Omental fat pad (tissue), 4 donors: ENCODE data around the gene PEPD. TPM values are rescaled to one million over a fixed set of nuclear protein-coding genes. Genes with fewer than 3 reads are reported as not detected.
"Not testable (repeated sequence)": the region's sequence is repeated elsewhere in the genome, so short reads cannot be mapped to it uniquely, and the experiment has no call there.

ENCODE experiments used
- ATAC-seq: fragments of 150-250 bp; one replicate; pipeline ENCODE4 v1.9.1; 2016; ENCODE audit warnings: mild to moderate bottlenecking, moderate library complexity; ENCODE audit not compliant: low FRiP score
- DNase-seq: peaks from one replicate; pipeline ENCODE4 v3.0.0-alpha.2; 2019; ENCODE audit warnings: low spot score
- total RNA-seq, 4 donors: library from RNA; depleted of rRNA; stranded (reverse); fragments of >200 nt; gene quantifications; one replicate each; pipeline ENCODE4 v1.1.0, GENCODE V29; 2016
- TF ChIP-seq, protein P1 (sequence below), 3 donors: fragments of 450-650 bp; IDR thresholded peaks; one replicate each; pipeline ENCODE4 v1.5.1; 2016 to 2017; ENCODE audit warnings: antibody characterized with exemption in 3 of 3, mild to moderate bottlenecking in 3 of 3, moderate library complexity in 2 of 3

The PEPD gene
- total RNA-seq, 4 donors from 2014 or later: 78.9 to 99.3 (median 89.8) TPM

DNA sequence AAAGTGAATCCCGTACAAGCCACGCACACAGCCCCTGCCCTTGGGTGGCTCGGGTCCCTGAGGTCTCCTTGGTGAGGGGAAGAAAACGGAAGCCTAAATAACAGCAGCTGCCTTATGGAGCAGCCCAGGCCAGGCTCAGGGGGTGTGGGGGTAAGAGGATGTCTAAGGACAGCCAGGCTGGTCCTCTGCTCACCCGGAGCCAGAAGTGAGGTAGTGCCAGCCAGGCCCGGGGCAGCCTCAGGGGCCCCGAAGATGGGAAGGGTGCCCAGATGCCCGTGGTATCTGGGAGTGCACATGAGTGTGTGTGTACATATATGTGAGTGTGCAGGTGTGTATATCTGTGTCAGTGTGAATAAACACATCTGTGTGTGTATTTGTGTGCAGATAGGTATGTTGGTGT is 38.4 kb upstream of the PEPD start:
- ATAC-seq (no peak), DNase-seq (no peak)
- TF ChIP-seq, protein P1, sequence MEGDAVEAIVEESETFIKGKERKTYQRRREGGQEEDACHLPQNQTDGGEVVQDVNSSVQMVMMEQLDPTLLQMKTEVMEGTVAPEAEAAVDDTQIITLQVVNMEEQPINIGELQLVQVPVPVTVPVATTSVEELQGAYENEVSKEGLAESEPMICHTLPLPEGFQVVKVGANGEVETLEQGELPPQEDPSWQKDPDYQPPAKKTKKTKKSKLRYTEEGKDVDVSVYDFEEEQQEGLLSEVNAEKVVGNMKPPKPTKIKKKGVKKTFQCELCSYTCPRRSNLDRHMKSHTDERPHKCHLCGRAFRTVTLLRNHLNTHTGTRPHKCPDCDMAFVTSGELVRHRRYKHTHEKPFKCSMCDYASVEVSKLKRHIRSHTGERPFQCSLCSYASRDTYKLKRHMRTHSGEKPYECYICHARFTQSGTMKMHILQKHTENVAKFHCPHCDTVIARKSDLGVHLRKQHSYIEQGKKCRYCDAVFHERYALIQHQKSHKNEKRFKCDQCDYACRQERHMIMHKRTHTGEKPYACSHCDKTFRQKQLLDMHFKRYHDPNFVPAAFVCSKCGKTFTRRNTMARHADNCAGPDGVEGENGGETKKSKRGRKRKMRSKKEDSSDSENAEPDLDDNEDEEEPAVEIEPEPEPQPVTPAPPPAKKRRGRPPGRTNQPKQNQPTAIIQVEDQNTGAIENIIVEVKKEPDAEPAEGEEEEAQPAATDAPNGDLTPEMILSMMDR (IDR thresholded peaks at IDR 0.05): no peak

DNA sequence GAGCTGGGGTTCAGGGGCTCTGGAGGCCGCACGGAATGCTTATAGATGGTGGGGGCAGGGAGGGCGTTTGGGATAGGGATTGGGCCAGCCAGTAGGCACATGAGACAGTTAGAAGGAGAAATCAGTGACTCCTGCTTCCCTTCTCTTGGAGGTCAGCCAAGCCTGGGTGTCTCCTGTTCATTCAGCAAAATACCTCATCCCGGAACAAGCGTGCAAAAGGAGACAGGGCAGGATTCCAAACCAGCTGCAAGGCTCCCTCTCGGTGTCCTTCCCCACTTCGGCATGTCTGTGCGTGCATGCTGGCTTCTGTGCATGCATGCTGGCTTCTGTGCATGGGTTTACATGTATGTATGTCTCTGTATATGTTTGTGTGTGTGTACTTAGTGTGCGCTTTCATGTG is 37.3 kb upstream of the PEPD start:
- no peak for DNase-seq
- ATAC-seq: no peak
- TF ChIP-seq, protein P1 (IDR thresholded peaks at IDR 0.05): no peak

DNA sequence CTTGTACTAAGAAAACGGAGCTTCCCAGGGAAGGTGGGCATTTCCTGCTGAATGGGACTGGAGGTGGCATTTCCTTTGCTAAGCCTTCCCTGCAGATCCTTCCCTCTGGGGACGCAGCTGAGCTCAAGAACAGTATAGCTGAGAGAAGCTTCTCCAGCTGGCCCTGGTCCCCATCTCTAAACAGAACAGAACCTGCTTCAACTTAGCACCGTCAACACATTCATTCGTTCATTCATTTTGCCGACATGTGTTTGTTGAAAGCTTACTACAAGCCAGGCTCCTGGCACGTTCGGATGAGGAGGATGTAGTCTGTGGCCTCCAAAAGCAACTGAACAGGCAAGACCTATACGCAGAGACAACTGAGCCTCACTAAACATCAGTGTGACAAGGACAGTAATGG is 36.6 kb upstream of the PEPD start:
- ATAC-seq: no peak
- TF ChIP-seq, protein P1 (IDR thresholded peaks at IDR 0.05): no peak
- no peak for DNase-seq

DNA sequence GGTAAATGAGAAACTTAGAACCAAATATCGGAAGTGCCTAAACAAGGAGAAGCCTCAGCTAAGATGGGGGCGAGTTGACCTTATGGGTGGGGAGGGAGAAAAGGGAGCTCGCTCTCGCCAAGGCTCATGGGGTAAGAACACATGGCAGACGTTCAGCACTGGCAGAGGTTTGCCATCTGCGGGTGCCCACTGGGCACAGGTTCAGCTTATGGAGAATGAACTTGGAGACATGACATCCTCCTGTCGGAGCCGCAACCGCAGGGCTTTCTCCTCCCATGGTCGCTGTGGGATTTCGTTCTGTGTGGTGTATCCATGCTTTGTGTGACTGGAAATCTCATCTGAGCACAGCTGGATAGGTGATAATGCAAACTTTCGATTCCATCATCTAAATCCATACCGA is 36.1 kb upstream of the PEPD start:
- DNase-seq: no peak
- no peak for ATAC-seq
- TF ChIP-seq, protein P1 (IDR thresholded peaks at IDR 0.05): no peak

DNA sequence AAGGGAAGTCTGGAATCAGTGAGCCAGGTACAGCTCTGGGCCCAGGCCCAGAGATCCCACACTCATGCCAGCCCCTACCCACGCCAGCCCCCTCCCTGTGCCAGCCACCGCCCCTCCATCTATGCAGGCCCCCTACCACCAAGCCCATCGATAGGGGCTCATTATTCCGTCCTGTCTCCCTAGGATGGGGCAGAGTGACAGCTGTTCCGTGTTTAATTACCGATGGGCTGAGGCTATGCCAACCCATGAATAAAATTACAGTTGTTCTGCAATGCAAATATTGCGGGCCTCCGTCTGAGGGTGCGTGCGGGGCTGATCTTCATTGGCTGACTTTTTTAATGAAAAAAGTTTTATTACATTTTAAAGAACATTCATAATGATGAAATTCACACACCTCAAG is 35.6 kb upstream of the PEPD start:
- ATAC-seq (no peak), DNase-seq (no peak)
- TF ChIP-seq, protein P1 (IDR thresholded peaks at IDR 0.05): no peak

DNA sequence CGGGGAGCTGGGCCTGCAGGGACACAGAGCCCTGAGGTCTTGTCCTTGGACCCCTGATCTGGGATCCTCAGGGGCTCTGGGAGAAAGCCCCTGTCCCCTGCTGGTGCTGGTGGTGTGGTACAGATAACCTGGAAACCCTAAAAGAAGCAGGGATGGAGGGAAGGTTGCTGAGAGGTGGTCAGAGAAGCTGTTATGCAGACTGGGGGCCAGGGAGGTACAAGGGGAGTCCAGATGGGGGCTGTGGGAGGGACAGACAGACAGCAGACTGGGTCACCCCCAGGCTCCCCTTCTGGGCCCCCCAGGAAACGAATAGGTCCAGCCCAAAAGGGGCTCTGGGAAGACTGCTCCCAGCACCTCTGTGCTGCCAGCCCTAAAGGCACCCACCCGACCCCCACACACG is 34.7 kb upstream of the PEPD start:
- DNase-seq: no peak
- TF ChIP-seq, protein P1 (IDR thresholded peaks at IDR 0.05): no peak
- ATAC-seq: no peak

DNA sequence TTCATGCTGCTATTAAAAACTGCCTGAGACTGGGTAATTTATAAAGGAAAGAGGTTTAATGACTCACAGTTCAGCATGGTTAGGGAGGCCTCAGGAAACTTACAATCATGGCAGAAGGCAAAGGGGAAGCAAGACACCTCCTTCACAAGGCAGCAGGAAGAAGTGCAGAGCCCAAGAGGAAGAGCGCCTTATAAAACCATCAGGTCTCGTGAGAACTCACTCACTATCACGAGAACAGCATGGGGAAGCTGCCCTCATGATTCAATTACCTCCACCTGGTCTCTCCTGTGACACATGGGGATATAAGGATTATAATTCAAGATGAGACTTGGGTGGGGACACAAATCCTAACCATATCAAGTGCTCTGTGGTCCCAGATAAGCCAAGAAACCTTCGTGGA is 34.1 kb upstream of the PEPD start:
- not testable (repeated sequence) for DNase-seq, ATAC-seq

DNA sequence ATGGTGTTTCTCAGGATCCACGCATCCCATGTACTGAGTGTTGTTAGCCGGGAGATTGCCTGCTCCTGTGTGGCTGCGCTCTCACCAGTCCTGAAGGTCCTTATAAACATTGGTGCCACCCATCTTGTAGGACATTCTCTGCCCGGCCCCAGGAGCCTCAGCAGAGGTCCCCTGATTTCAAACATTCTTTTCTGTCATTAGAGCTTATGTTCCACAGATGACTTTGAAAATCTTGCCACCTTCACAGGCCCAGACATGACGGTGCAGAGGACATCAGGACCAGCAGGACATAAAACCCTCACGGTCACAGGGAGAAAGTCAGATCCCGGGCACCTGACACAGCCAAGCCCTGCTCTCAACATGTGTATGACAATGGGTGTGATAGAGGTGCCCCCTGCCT is 33.2 kb upstream of the PEPD start:
- TF ChIP-seq, protein P1 (IDR thresholded peaks at IDR 0.05): no peak
- DNase-seq (no peak), ATAC-seq (no peak)
